HUES48 (cell line): Measurements from ENCODE around the gene NR5A1.

Experiments
- H3K27ac ChIP-seq: one replicate; pipeline ENCODE4 v1.7.0; 2013; ENCODE audit warnings: low read depth, low read length, inconsistent platforms
- H3K27me3 ChIP-seq: 2 replicates; pipeline ENCODE4 v1.6.1; 2013; ENCODE audit warnings: mild to moderate bottlenecking, low read length; ENCODE audit not compliant: control insufficient read depth, insufficient read depth
- H3K36me3 ChIP-seq: 2 replicates; pipeline ENCODE4 v1.6.1; 2013; ENCODE audit warnings: low read length; ENCODE audit not compliant: control insufficient read depth, insufficient read depth
- H3K4me1 ChIP-seq: 2 replicates; pipeline ENCODE4 v1.6.1; 2013; ENCODE audit warnings: mild to moderate bottlenecking, low read length; ENCODE audit not compliant: control insufficient read depth, insufficient read depth
- H3K4me3 ChIP-seq: 2 replicates; pipeline ENCODE4 v1.5.1; 2013; ENCODE audit warnings: mild to moderate bottlenecking, low read depth, low read length
- H3K9ac ChIP-seq: 2 replicates; pipeline ENCODE4 v1.6.1; 2013; ENCODE audit warnings: mild to moderate bottlenecking, low read depth, low read length, moderate library complexity
- H3K9me3 ChIP-seq: 2 replicates; pipeline ENCODE4 v1.6.1; 2013; ENCODE audit warnings: low read length; ENCODE audit not compliant: control insufficient read depth, insufficient read depth

Gene NR5A1

GRCh38 chr9:124498040-124498439 lies 9.2 kb downstream of the NR5A1 start:
- no peaks in the 10 kb centered on the region for H3K36me3 ChIP-seq
- H3K27me3 ChIP-seq: peaks cover 29% of the 10 kb centered on the region
- no peak overlapping the region for H3K27ac ChIP-seq
- no peak overlapping the region for H3K9ac ChIP-seq
- H3K4me3 ChIP-seq: no peak overlapping the region
- H3K9me3 ChIP-seq: no peaks in the 10 kb centered on the region
- H3K4me1 ChIP-seq: no peaks in the 10 kb centered on the region

GRCh38 chr9:124497441-124497840 lies 9.8 kb downstream of the NR5A1 start:
- Histone ChIP-seq H3K27ac (no peak overlapping the region), H3K27me3 (peaks cover 23% of the 10 kb centered on the region), H3K36me3 (no peaks in the 10 kb centered on the region), H3K4me1 (no peaks in the 10 kb centered on the region), H3K9me3 (no peaks in the 10 kb centered on the region), H3K4me3 (no peak overlapping the region), H3K9ac (no peak overlapping the region)

GRCh38 chr9:124496463-124496862 lies 10.7 kb downstream of the NR5A1 start:
- H3K4me1 ChIP-seq: no peaks in the 10 kb centered on the region
- H3K36me3 ChIP-seq: no peaks in the 10 kb centered on the region
- no peak overlapping the region for H3K9ac ChIP-seq
- H3K4me3 ChIP-seq: no peak overlapping the region
- no peak overlapping the region for H3K27ac ChIP-seq
- no peaks in the 10 kb centered on the region for H3K9me3 ChIP-seq
- H3K27me3 ChIP-seq: peaks cover 13% of the 10 kb centered on the region

GRCh38 chr9:124496075-124496449 lies 11.1 kb downstream of the NR5A1 start:
- no peak overlapping the region for H3K9ac ChIP-seq
- no peaks in the 10 kb centered on the region for H3K36me3 ChIP-seq
- H3K4me3 ChIP-seq: no peak overlapping the region
- H3K4me1 ChIP-seq: no peaks in the 10 kb centered on the region
- no peak overlapping the region for H3K27ac ChIP-seq
- peaks cover 9% of the 10 kb centered on the region for H3K27me3 ChIP-seq
- H3K9me3 ChIP-seq: no peaks in the 10 kb centered on the region

- Histone ChIP-seq H3K36me3 (no peaks in the 10 kb centered on the region), H3K4me3 (no peak overlapping the region), H3K9ac (no peak overlapping the region), H3K9me3 (no peaks in the 10 kb centered on the region), H3K27ac (no peak overlapping the region), H3K4me1 (no peaks in the 10 kb centered on the region), H3K27me3 (0 out of 2 replicates have a peak, but pooled peaks cover 3% of the 10 kb centered on the region)
Observed at GRCh38 chr9:124495126-124496074, 11.8 kb downstream of the NR5A1 start.

- no peak overlapping the region for H3K4me3 ChIP-seq
Observed at GRCh38 chr9:124493794-124494479, 13.3 kb downstream of the NR5A1 start.

GRCh38 chr9:124493218-124493617 lies 14.0 kb downstream of the NR5A1 start:
- Histone ChIP-seq H3K36me3 (no peaks in the 10 kb centered on the region), H3K9me3 (no peaks in the 10 kb centered on the region), H3K27ac (no peak overlapping the region), H3K9ac (no peak overlapping the region), H3K4me1 (no peaks in the 10 kb centered on the region), H3K4me3 (no peak overlapping the region), H3K27me3 (0 out of 2 replicates have a peak, but pooled peaks cover 2% of the 10 kb centered on the region)

More at GRCh38 chr9:124493794-124494479, 13.3 kb downstream of the NR5A1 start:
- no peak overlapping the region for H3K27ac ChIP-seq
- H3K9ac ChIP-seq: no peak overlapping the region
- 0 out of 2 replicates have a peak, but pooled peaks cover 3% of the 10 kb centered on the region for H3K27me3 ChIP-seq
- H3K36me3 ChIP-seq: no peaks in the 10 kb centered on the region
- H3K9me3 ChIP-seq: no peaks in the 10 kb centered on the region
- H3K4me1 ChIP-seq: no peaks in the 10 kb centered on the region

GRCh38 chr9:124492818-124493217 lies 14.4 kb downstream of the NR5A1 start:
- H3K27me3 ChIP-seq: no peaks in the 10 kb centered on the region
- H3K27ac ChIP-seq: no peak overlapping the region
- H3K9ac ChIP-seq: no peak overlapping the region
- no peaks in the 10 kb centered on the region for H3K36me3 ChIP-seq
- H3K4me3 ChIP-seq: no peak overlapping the region
- no peaks in the 10 kb centered on the region for H3K4me1 ChIP-seq
- no peaks in the 10 kb centered on the region for H3K9me3 ChIP-seq

- H3K9me3 ChIP-seq: no peaks in the 10 kb centered on the region
- H3K27ac ChIP-seq: no peak overlapping the region
- H3K9ac ChIP-seq: no peak overlapping the region
- no peaks in the 10 kb centered on the region for H3K36me3 ChIP-seq
- H3K4me1 ChIP-seq: peaks cover 4% of the 10 kb centered on the region; the same call in 1 of the 2 replicates
- H3K4me3 ChIP-seq: no peak overlapping the region
- no peaks in the 10 kb centered on the region for H3K27me3 ChIP-seq
Observed at GRCh38 chr9:124491049-124491975, 15.9 kb downstream of the NR5A1 start.

GRCh38 chr9:124490004-124490403 lies 17.2 kb downstream of the NR5A1 start:
- no peaks in the 10 kb centered on the region for H3K9me3 ChIP-seq
- H3K36me3 ChIP-seq: no peaks in the 10 kb centered on the region
- H3K4me3 ChIP-seq: no peak overlapping the region
- peaks cover 4% of the 10 kb centered on the region; the same call in 1 of the 2 replicates for H3K4me1 ChIP-seq
- H3K9ac ChIP-seq: no peak overlapping the region
- no peak overlapping the region for H3K27ac ChIP-seq
- no peaks in the 10 kb centered on the region for H3K27me3 ChIP-seq
